GM10248 (cell line): ENCODE data around the gene PLAGL1.
"Not testable (repeated sequence)": the region's sequence is repeated elsewhere in the genome, so short reads cannot be mapped to it uniquely, and the experiment has no call there.

ENCODE experiments used
- CTCF ChIA-PET: fragments of 300-600 bp; sonication (Branson Sonifier 250); formaldehyde crosslinking; extraction: SDS; loops from one replicate; lab custom pipeline; 2021; ENCODE audit warnings: antibody characterized with exemption; lab: Yijun Ruan, JAX
- POLR2A ChIA-PET: fragments of 350-650 bp; sonication (Branson Sonifier 250); formaldehyde crosslinking; extraction: SDS; loops from one replicate; lab custom pipeline; 2020; ENCODE audit warnings: antibody characterized with exemption; lab: Yijun Ruan, JAX
- DNase-seq: peaks from one replicate; pipeline ENCODE4 v3.0.0; 2012; ENCODE audit errors: extremely low spot score
- CTCF ChIP-seq: IDR thresholded peaks from 2 replicates; pipeline ENCODE4 v1.5.1; 2012; ENCODE audit warnings: mild to moderate bottlenecking, low read depth; ENCODE audit errors: extremely low read depth, missing control alignments, control extremely low read depth

The PLAGL1 gene

GRCh38 chr6:144008120-144008811 is at the start of gene PLAGL1:
Gene PLAGL1 (minus strand): TSS chr6:144008259. CDS start chr6:143948136, 60,123 bp downstream.
- DNase-seq = peak; percentile 69
- ChIA-PET POLR2A (no interaction called here), CTCF (interaction anchor here (1.1 to 2.3 kb wide), 3 partner anchors 67 to 432 kb away, joined by 3 to 9 read pairs (median 3); no protein-coding TSS in a partner anchor)
- TF ChIP-seq CTCF = no peak

GRCh38 chr6:144055121-144055931 is 47.3 kb upstream of the PLAGL1 start:
- ChIA-PET POLR2A (interaction anchor here (0.6 kb wide), 1 partner anchor 19 kb away, joined by 7 read pairs; no protein-coding TSS in a partner anchor), CTCF (interaction anchor here (0.9 to 2.9 kb wide), 10 partner anchors 8 to 480 kb away, joined by 3 to 10 read pairs (median 6); no protein-coding TSS in a partner anchor)

GRCh38 chr6:144053601-144054000 is 45.5 kb upstream of the PLAGL1 start:
- no peak for DNase-seq
- TF ChIP-seq CTCF = no peak
- POLR2A ChIA-PET = no interaction called here
- CTCF ChIA-PET = no interaction called here

More at GRCh38 chr6:144055121-144055931, 47.3 kb upstream of the PLAGL1 start:
- TF ChIP-seq CTCF = no peak
- peak; percentile 65 for DNase-seq

GRCh38 chr6:144052488-144052887 is 44.4 kb upstream of the PLAGL1 start:
- ChIA-PET POLR2A (no interaction called here), CTCF (no interaction called here)
- no peak for TF ChIP-seq CTCF
- no peak for DNase-seq

- DNase-seq = no peak
- TF ChIP-seq CTCF = no peak
- CTCF ChIA-PET = interaction anchor here (1.0 kb wide), 1 partner anchor 13 kb away, joined by 3 read pairs; no protein-coding TSS in a partner anchor
- POLR2A ChIA-PET = no interaction called here
Measured at GRCh38 chr6:144049386-144049785, 41.3 kb upstream of the PLAGL1 start.

DNA sequence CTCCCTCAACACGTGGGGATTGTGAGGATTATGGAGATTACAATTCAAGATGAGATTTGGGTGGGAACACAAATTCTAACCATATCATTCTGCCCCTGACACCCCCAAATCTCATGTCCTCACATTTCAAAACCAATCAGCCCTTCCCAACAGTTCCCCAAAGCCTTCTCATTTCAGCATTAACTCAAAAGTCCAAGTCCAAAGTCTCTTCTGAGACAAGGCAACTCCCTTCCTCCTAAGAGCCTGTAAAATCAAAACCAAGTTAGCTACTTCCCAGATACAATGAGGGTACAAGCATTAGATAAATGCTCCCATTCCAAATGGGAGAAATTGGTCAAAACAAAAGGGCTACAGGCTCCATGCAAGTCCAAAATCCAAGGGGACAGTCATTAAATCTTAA is 39.6 kb upstream of the PLAGL1 start:
- POLR2A ChIA-PET = no interaction called here
- CTCF ChIA-PET = interaction anchor here (1.3 to 1.9 kb wide), 2 partner anchors 9 to 15 kb away, joined by 3 read pairs; no protein-coding TSS in a partner anchor
- DNase-seq = no peak
- TF ChIP-seq CTCF = no peak

DNA sequence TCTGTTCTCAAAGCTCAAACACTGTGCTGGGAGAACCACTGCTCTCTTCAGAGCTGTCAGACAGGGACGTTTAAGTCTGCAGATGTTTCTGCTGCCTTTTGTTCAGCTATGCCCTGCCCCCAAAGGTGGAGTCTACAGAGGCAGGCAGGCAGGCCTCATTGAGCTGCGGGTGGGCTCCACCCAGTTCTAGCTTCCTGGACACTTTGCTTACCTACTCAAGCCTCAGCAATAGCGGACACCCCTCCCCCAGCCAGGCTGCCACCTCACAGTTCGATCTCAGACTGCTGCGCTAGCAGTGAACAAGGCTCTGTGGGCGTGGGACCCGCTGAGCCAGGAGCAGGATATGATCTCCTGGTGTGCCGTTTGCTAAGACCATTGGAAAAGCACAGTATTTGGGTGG is 38.6 kb upstream of the PLAGL1 start:
- DNase-seq, POLR2A ChIA-PET: not testable (repeated sequence)
- CTCF ChIA-PET = interaction anchor here (1.2 to 1.9 kb wide), 2 partner anchors 8 to 10 kb away, joined by 3 read pairs; no protein-coding TSS in a partner anchor

- CTCF ChIA-PET = interaction anchor here (1.1 kb wide), 1 partner anchor 14 kb away, joined by 3 read pairs; no protein-coding TSS in a partner anchor
- POLR2A ChIA-PET, DNase-seq: not testable (repeated sequence)
Measured at GRCh38 chr6:144044989-144045388, 36.9 kb upstream of the PLAGL1 start.
